HepG2 (cell line): ENCODE results near the gene KRT2.

ENCODE experiments used
- CTCF ChIP-seq: sonication (generic); formaldehyde crosslinking; IDR thresholded peaks from 2 replicates; pipeline ENCODE4 v1.5.0; 2020; ENCODE audit warnings: mild to moderate bottlenecking, missing genetic modification reagents, moderate library complexity
- KDM5A ChIP-seq: fragments of 200-600 bp; sonication (generic); IDR thresholded peaks from 2 replicates; pipeline ENCODE4 v1.7.0; 2018; ENCODE audit warnings: antibody characterized with exemption, mild to moderate bottlenecking, low read length, borderline replicate concordance
- MTA1 ChIP-seq: sonication (generic); formaldehyde crosslinking; IDR thresholded peaks from 2 replicates; pipeline ENCODE4 v1.4.0; 2020; ENCODE audit warnings: missing genetic modification reagents, mild to moderate bottlenecking, borderline replicate concordance
- MZF1 ChIP-seq: sonication (generic); formaldehyde crosslinking; IDR thresholded peaks from 2 replicates; pipeline ENCODE4 v1.8.1; 2023; ENCODE audit warnings: mild to moderate bottlenecking, missing genetic modification reagents, borderline replicate concordance
- PBX3 ChIP-seq: sonication (generic); formaldehyde crosslinking; IDR thresholded peaks from 2 replicates; pipeline ENCODE4 v1.8.1; 2023; ENCODE audit warnings: missing genetic modification reagents, inconsistent platforms, borderline replicate concordance
- ZNF605 ChIP-seq: sonication (generic); formaldehyde crosslinking; IDR thresholded peaks from 2 replicates; pipeline ENCODE4 v1.8.0; 2022; ENCODE audit warnings: mild to moderate bottlenecking, missing genetic modification reagents
- TF ChIP-seq, protein P1 (sequence below): sonication (generic); formaldehyde crosslinking; IDR thresholded peaks from 2 replicates; pipeline ENCODE4 v1.4.0; 2020; ENCODE audit warnings: missing genetic modification reagents

- TF ChIP-seq MZF1 (CRISPR knock-in tag) (no peak), MTA1 (CRISPR knock-in tag) (no peak), CTCF (CRISPR knock-in tag) (no peak), KDM5A (no peak), PBX3 (no peak), ZNF605 (CRISPR knock-in tag) (no peak)
- TF ChIP-seq, protein P1, sequence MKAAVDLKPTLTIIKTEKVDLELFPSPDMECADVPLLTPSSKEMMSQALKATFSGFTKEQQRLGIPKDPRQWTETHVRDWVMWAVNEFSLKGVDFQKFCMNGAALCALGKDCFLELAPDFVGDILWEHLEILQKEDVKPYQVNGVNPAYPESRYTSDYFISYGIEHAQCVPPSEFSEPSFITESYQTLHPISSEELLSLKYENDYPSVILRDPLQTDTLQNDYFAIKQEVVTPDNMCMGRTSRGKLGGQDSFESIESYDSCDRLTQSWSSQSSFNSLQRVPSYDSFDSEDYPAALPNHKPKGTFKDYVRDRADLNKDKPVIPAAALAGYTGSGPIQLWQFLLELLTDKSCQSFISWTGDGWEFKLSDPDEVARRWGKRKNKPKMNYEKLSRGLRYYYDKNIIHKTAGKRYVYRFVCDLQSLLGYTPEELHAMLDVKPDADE (CRISPR knock-in tag) = no peak
These were observed 3.9 kb downstream of the KRT2 start for GRCh38 chr12:52648012-52648550.
